Spleen (tissue), 7 donors: ENCODE results near the gene ANKFN1.

Experiments used
- CTCF ChIP-seq, 11 experiments: fragments of 200-600 bp in 7 of 11; fragments of 450-650 bp in 4 of 11; sonication (generic) in 4 of 11; IDR thresholded peaks in 8 of 11; conservative IDR thresholded peaks in 3 of 11; 1 replicate in 7 of 11; 2 replicates in 4 of 11; pipeline versions ENCODE4 v1.4.0 to v1.8.0; 2016 to 2021; ENCODE audit warnings: antibody characterized with exemption in 11 of 11, inconsistent platforms in 4 of 11, mild to moderate bottlenecking in 1 of 11
- POLR2AphosphoS5 ChIP-seq, 3 donors: sonication (generic); formaldehyde crosslinking; IDR thresholded peaks; one replicate each; pipeline ENCODE4 v1.5.1; 2017; ENCODE audit warnings: antibody characterized with exemption in 3 of 3
- donor health status: DM: no; HTN: no; CAD: no; lungs with moderate emphysema.
- donor health status: DM: no; HTN: no; CAD: no.
- donor health status: DM: no; HTN: no; CAD: no.

- TF ChIP-seq POLR2AphosphoS5 (IDR thresholded peaks at IDR 0.05) (no peak), CTCF (IDR thresholded peaks at IDR 0.05 in 8 of 11, conservative IDR thresholded peaks at IDR 0.05 in 3 of 11) (no peak)
Observed at GRCh38 chr17:56506349-56506748, 353.1 kb downstream of the ANKFN1 start.
